DMS114 treated with DMSO at 0.1 percent for 48 hours (cell line): ENCODE data around the gene EMP3.
"Not testable (repeated sequence)": the region's sequence is repeated elsewhere in the genome, so short reads cannot be mapped to it uniquely, and the experiment has no call there.

Experiments
- DNase-seq: peaks from one replicate; lab custom pipeline; 2025; ENCODE audit not compliant: unreplicated experiment; lab: John Stamatoyannopoulos, UW

Gene EMP3

GRCh38 chr19:48346191-48346590 is 20.8 kb downstream of the EMP3 start:
- DNase-seq: no peak

- no peak for DNase-seq
Observed at GRCh38 chr19:48348045-48348444, 22.7 kb downstream of the EMP3 start.

- DNase-seq: no peak
Observed at GRCh38 chr19:48348737-48349136, 23.4 kb downstream of the EMP3 start.

- no peak for DNase-seq
Observed at GRCh38 chr19:48350856-48351255, 25.5 kb downstream of the EMP3 start.

GRCh38 chr19:48351341-48351752 is 26.0 kb downstream of the EMP3 start:
- no peak for DNase-seq

GRCh38 chr19:48353677-48354076 is 28.3 kb downstream of the EMP3 start:
- DNase-seq: no peak

- no peak for DNase-seq
Observed at GRCh38 chr19:48354332-48354992, 29.1 kb downstream of the EMP3 start.

GRCh38 chr19:48355365-48355954 is 30.1 kb downstream of the EMP3 start:
- no peak for DNase-seq

- no peak for DNase-seq
Observed at GRCh38 chr19:48359123-48359522, 33.8 kb downstream of the EMP3 start.

GRCh38 chr19:48361912-48362311 is 36.6 kb downstream of the EMP3 start:
- DNase-seq: no peak

GRCh38 chr19:48362716-48363499 is 37.6 kb downstream of the EMP3 start:
- DNase-seq: peak; percentile 86

- no peak for DNase-seq
Observed at GRCh38 chr19:48363500-48363809, 38.1 kb downstream of the EMP3 start.

- DNase-seq: peak; percentile 93
Observed at GRCh38 chr19:48363810-48364597, 38.7 kb downstream of the EMP3 start, which contains the start of the genes SYNGR4 and TMEM143. SYNGR4 (plus strand) TSS chr19:48364367; CDS start chr19:48365843, 1,476 bp downstream. TMEM143 (minus strand) TSS chr19:48363940; CDS start chr19:48363920, 20 bp downstream.

GRCh38 chr19:48364598-48365348 is 39.4 kb downstream of the EMP3 start:
- no peak for DNase-seq

- no peak for DNase-seq
Observed at GRCh38 chr19:48365602-48366001, 40.2 kb downstream of the EMP3 start.

GRCh38 chr19:48367855-48368254 is 42.5 kb downstream of the EMP3 start:
- DNase-seq: no peak

- no peak for DNase-seq
Observed at GRCh38 chr19:48368936-48369335, 43.6 kb downstream of the EMP3 start.

- DNase-seq: no peak
Observed at GRCh38 chr19:48370955-48371354, 45.6 kb downstream of the EMP3 start.

- DNase-seq: no peak
Observed at GRCh38 chr19:48371367-48371766, 46.0 kb downstream of the EMP3 start.

GRCh38 chr19:48371771-48372170 is 46.4 kb downstream of the EMP3 start:
- not testable (repeated sequence) for DNase-seq

GRCh38 chr19:48372904-48373303 is 47.6 kb downstream of the EMP3 start:
- DNase-seq: no peak
